GM23248 (cell line): Measurements from ENCODE around the gene ACY1. TPM values are rescaled to one million over a fixed set of nuclear protein-coding genes. Genes with fewer than 3 reads are reported as not detected.

Source experiments
- DNase-seq: peaks from one replicate; pipeline ENCODE4 v3.0.0-alpha.2; 2015
- H2AFZ ChIP-seq: fragments of 200-600 bp; sonication (generic); 2 replicates; pipeline ENCODE4 v1.6.1; 2016; ENCODE audit warnings: antibody characterized with exemption
- H3F3A ChIP-seq: fragments of 200-600 bp; sonication (generic); 2 replicates; pipeline ENCODE4 v1.6.1; 2016; ENCODE audit warnings: mild to moderate bottlenecking, antibody characterized with exemption, mixed run types; ENCODE audit not compliant: insufficient read depth
- H3K27ac ChIP-seq: fragments of 200-600 bp; sonication (generic); 2 replicates; pipeline ENCODE4 v1.5.1; 2016; ENCODE audit warnings: mild to moderate bottlenecking
- H3K27me3 ChIP-seq: fragments of 200-600 bp; sonication (generic); replicated peaks from 2 replicates; pipeline ENCODE4 v1.6.1; 2016; ENCODE audit warnings: mild to moderate bottlenecking; ENCODE audit not compliant: insufficient read depth
- H3K36me3 ChIP-seq: fragments of 200-600 bp; sonication (generic); 2 replicates; pipeline ENCODE4 v1.6.1; 2016; ENCODE audit warnings: low read depth, mild to moderate bottlenecking
- H3K4me1 ChIP-seq: fragments of 200-600 bp; sonication (generic); 2 replicates; pipeline ENCODE4 v1.6.1; 2016; ENCODE audit warnings: mild to moderate bottlenecking; ENCODE audit not compliant: insufficient read depth
- H3K4me2 ChIP-seq: fragments of 200-600 bp; sonication (generic); one replicate; pipeline ENCODE4 v1.6.1; 2016; ENCODE audit warnings: mild to moderate bottlenecking; ENCODE audit not compliant: unreplicated experiment
- H3K4me3 ChIP-seq: fragments of 200-600 bp; sonication (generic); 2 replicates; pipeline ENCODE4 v1.5.1; 2016; ENCODE audit warnings: mild to moderate bottlenecking
- H3K79me2 ChIP-seq: fragments of 200-600 bp; sonication (generic); 2 replicates; pipeline ENCODE4 v1.6.1; 2016; ENCODE audit warnings: mild to moderate bottlenecking; ENCODE audit not compliant: insufficient read depth
- H3K9ac ChIP-seq: fragments of 200-600 bp; sonication (generic); 2 replicates; pipeline ENCODE4 v1.6.1; 2016; ENCODE audit warnings: mild to moderate bottlenecking
- H3K9me2 ChIP-seq: fragments of 200-600 bp; sonication (generic); 2 replicates; pipeline ENCODE4 v1.6.1; 2016; ENCODE audit warnings: mixed run types, mild to moderate bottlenecking, moderate library complexity; ENCODE audit not compliant: insufficient read depth
- H3K9me3 ChIP-seq: fragments of 200-600 bp; sonication (generic); one replicate; pipeline ENCODE4 v1.6.1; 2017; ENCODE audit warnings: low read depth
- H4K20me1 ChIP-seq: fragments of 200-600 bp; sonication (generic); 2 replicates; pipeline ENCODE4 v1.6.0; 2016; ENCODE audit not compliant: insufficient read depth
- EZH2 ChIP-seq: fragments of 200-600 bp; sonication (generic); IDR thresholded peaks from 2 replicates; pipeline ENCODE4 v1.6.1; 2018; ENCODE audit warnings: antibody characterized with exemption, mild to moderate bottlenecking; ENCODE audit not compliant: insufficient read depth, poor library complexity, severe bottlenecking
- EZH2phosphoT487 ChIP-seq: fragments of 200-600 bp; sonication (generic); IDR thresholded peaks from 2 replicates; pipeline ENCODE4 v1.6.1; 2018; ENCODE audit warnings: antibody characterized with exemption, moderate library complexity, mild to moderate bottlenecking, low read depth; ENCODE audit not compliant: insufficient read depth
- WGBS, 2 experiments: methylation state at CpG; one replicate each; pipeline ENCODE4 v1.1.6; 2015 to 2017; ENCODE audit warnings: low lambda C conversion rate in 2 of 2, low coverage in 1 of 2; ENCODE audit errors: missing lambda C conversion rate in 2 of 2; 5-methylcytosine and 5-hydroxymethylcytosine counted together
- in situ Hi-C: fragments of 300-500 bp; cut with MboI; formaldehyde crosslinking; loops from 2 replicates; pipeline ENCODE4 v1.15.0; 2020
- polyA plus RNA-seq: library from polyadenylated mRNA; unstranded; fragments of >200 nt; fragmentation: Nextera tagmentation; extraction: Ambion mirVana; gene quantifications from 2 replicates; pipeline ENCODE4 v1.2.1, GENCODE V29; 2016
- total RNA-seq: library from RNA; depleted of rRNA; stranded (reverse); fragments of >200 nt; shearing (Covaris generic); gene quantifications from 2 replicates; pipeline ENCODE4 v1.2.3, GENCODE V29; 2014

The ACY1 gene
- total and polyA plus RNA-seq, 2 experiments from 2014 or later, result 35.8 to 73.6 TPM

- in situ Hi-C loops, result loop anchor here (10.0 kb wide), 1 partner anchor 108 kb away; no protein-coding TSS in a partner anchor
- Histone ChIP-seq H3K27ac (no peak overlapping the region), H3K27me3 (no peaks in the 10 kb centered on the region)
These were observed 23.4 kb downstream of the ACY1 start for GRCh38 chr3:52006820-52007133.

GRCh38 chr3:52007291-52007690, 24.0 kb downstream of the ACY1 start:
- 73 to 100% methylated on average over 3 to 4 of the region's 4 CpGs for WGBS, 2 experiments
- Histone ChIP-seq H4K20me1 (no peaks in the 10 kb centered on the region), H3K9me2 (no peaks in the 10 kb centered on the region), H3K79me2 (no peaks in the 10 kb centered on the region), H2AFZ (no peak overlapping the region), H3K9me3 (no peaks in the 10 kb centered on the region), H3K4me3 (no peak overlapping the region), H3K9ac (no peak overlapping the region), H3F3A (no peaks in the 10 kb centered on the region), H3K27me3 (no peaks in the 10 kb centered on the region), H3K4me2 (no peak overlapping the region), H3K4me1 (peaks cover 12% of the 10 kb centered on the region), H3K27ac (no peak overlapping the region), H3K36me3 (no peaks in the 10 kb centered on the region)
- no peak for DNase-seq
- in situ Hi-C loops, result loop anchor here (10.0 kb wide), 1 partner anchor 108 kb away; no protein-coding TSS in a partner anchor
- no peak for TF ChIP-seq EZH2phosphoT487
- TF ChIP-seq EZH2, result no peak

More at GRCh38 chr3:52006820-52007133, 23.4 kb downstream of the ACY1 start:
- 84 to 87% methylated on average over 6 of the region's 6 CpGs for WGBS, 2 experiments
- H3K9me3 ChIP-seq, result no peaks in the 10 kb centered on the region
- no peaks in the 10 kb centered on the region for H4K20me1 ChIP-seq
- no peak overlapping the region for H2AFZ ChIP-seq
- no peak for DNase-seq
- no peaks in the 10 kb centered on the region for H3K79me2 ChIP-seq
- H3K9ac ChIP-seq, result no peak overlapping the region
- no peak overlapping the region for H3K4me3 ChIP-seq
- TF ChIP-seq EZH2phosphoT487 (no peak), EZH2 (no peak)
- H3K4me1 ChIP-seq, result peaks cover 12% of the 10 kb centered on the region
- H3K4me2 ChIP-seq, result no peak overlapping the region
- no peaks in the 10 kb centered on the region for H3F3A ChIP-seq
- no peaks in the 10 kb centered on the region for H3K9me2 ChIP-seq
- H3K36me3 ChIP-seq, result no peaks in the 10 kb centered on the region

- Histone ChIP-seq H3K9me3 (no peaks in the 10 kb centered on the region), H4K20me1 (no peaks in the 10 kb centered on the region), H3K4me2 (no peak overlapping the region), H3K27me3 (no peaks in the 10 kb centered on the region), H3K9me2 (no peaks in the 10 kb centered on the region), H2AFZ (no peak overlapping the region), H3K27ac (no peak overlapping the region), H3K4me3 (no peak overlapping the region), H3K4me1 (peaks cover 9% of the 10 kb centered on the region), H3F3A (no peaks in the 10 kb centered on the region), H3K36me3 (no peaks in the 10 kb centered on the region), H3K9ac (no peak overlapping the region), H3K79me2 (no peaks in the 10 kb centered on the region)
- no peak for DNase-seq
- in situ Hi-C loops, result no loop called here
- no peak for TF ChIP-seq EZH2phosphoT487
- no peak for TF ChIP-seq EZH2
These were observed 27.1 kb downstream of the ACY1 start for GRCh38 chr3:52010431-52010830.

GRCh38 chr3:52012699-52013098, 29.4 kb downstream of the ACY1 start:
- 48 to 51% methylated on average over 7 of the region's 7 CpGs for WGBS, 2 experiments

More at GRCh38 chr3:52012699-52013098, 29.4 kb downstream of the ACY1 start:
- no peak for DNase-seq
- Histone ChIP-seq H4K20me1 (no peaks in the 10 kb centered on the region), H3K4me3 (no peak overlapping the region), H3K9ac (no peak overlapping the region), H3K9me3 (no peaks in the 10 kb centered on the region), H3K79me2 (no peaks in the 10 kb centered on the region), H3K9me2 (no peaks in the 10 kb centered on the region), H3K27me3 (no peaks in the 10 kb centered on the region), H3F3A (no peaks in the 10 kb centered on the region), H3K4me1 (no peaks in the 10 kb centered on the region), H3K27ac (no peak overlapping the region), H2AFZ (no peak overlapping the region), H3K36me3 (no peaks in the 10 kb centered on the region), H3K4me2 (no peak overlapping the region)
- in situ Hi-C loops, result no loop called here
- no peak for TF ChIP-seq EZH2phosphoT487
- no peak for TF ChIP-seq EZH2
